Colonic mucosa (tissue), 4 donors: Measurements from ENCODE around the gene ENTPD1. TPM values are rescaled to one million over a fixed set of nuclear protein-coding genes. Genes with fewer than 3 reads are reported as not detected.

Experiments
- DNase-seq: peaks from one replicate; pipeline ENCODE4 v3.0.0-alpha.2; 2020
- H3K27ac ChIP-seq: fragments of 200-600 bp; one replicate; pipeline ENCODE4 v1.8.0; 2021
- H3K27me3 ChIP-seq: fragments of 200-600 bp; one replicate; pipeline ENCODE4 v1.8.0; 2021
- H3K36me3 ChIP-seq: fragments of 200-600 bp; one replicate; pipeline ENCODE4 v1.8.0; 2021
- H3K4me1 ChIP-seq: fragments of 200-600 bp; one replicate; pipeline ENCODE4 v1.8.0; 2021; ENCODE audit warnings: mild to moderate bottlenecking
- H3K4me3 ChIP-seq: fragments of 200-600 bp; one replicate; pipeline ENCODE4 v1.8.0; 2021
- H3K9ac ChIP-seq, 2 donors: one replicate each; pipeline ENCODE4 v1.7.0; 2013; ENCODE audit warnings: control low read depth in 2 of 2, low read depth in 2 of 2, low read length in 2 of 2
- H3K9me3 ChIP-seq: fragments of 200-600 bp; one replicate; pipeline ENCODE4 v1.8.0; 2021
- intact Hi-C: fragments of 100-400 bp; cut with DNase I; formaldehyde crosslinking; loops from one replicate; pipeline ENCODE4 v1.14.1; 2022
- total RNA-seq, 2 donors: library from RNA; stranded (reverse); fragmentation: NEBNext Ultra II Directional in 1 of 2; extraction: Animal tissue kit (Norgen Biotek cat#: 25700) in 1 of 2; gene quantifications; one replicate each; pipeline ENCODE4 v1.2.1, GENCODE V29; 2021
- TF ChIP-seq, protein P1 (sequence below): fragments of 200-600 bp; IDR thresholded peaks from one replicate; pipeline ENCODE4 v1.8.0; 2022; ENCODE audit warnings: antibody characterized with exemption, mild to moderate bottlenecking
- donor health status: healthy.
- donor health status: DM: no; HTN: no; CAD: no.
- donor health status: DM: no; HTN: no; CAD: no.

Gene ENTPD1
- total RNA-seq, 2 donors from 2014 or later: 4.5 to 10.8 TPM

DNA sequence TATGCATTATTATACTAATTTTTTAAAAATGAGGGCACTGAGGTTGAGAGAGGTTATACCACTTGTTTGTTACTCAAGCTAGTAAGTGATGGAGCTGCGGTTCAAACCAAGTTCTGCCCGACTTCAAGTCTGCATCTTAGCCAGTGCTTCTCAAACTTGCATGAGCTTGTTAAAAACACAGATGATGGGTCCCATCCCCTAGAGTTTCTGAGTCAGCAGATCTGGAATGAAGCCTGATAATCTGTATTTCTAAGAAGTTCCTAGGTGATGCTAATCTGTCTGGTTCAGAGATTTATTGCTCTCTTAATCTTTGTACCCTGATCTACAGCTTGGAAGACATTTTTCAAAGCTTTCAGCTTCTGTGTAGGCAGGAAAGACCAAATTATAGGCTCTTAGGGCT is 84.2 kb downstream of the ENTPD1 start:
- Histone ChIP-seq H3K27me3 (no peaks in the 10 kb centered on the region), H3K4me3 (no peak overlapping the region), H3K27ac (no peak overlapping the region), H3K9ac (no peak overlapping the region), H3K9me3 (no peaks in the 10 kb centered on the region), H3K4me1 (no peaks in the 10 kb centered on the region), H3K36me3 (no peaks in the 10 kb centered on the region)
- intact Hi-C loops: loop anchor here (2.0 to 10.0 kb wide), 2 partner anchors 145 to 465 kb away; no protein-coding TSS in a partner anchor
- TF ChIP-seq, protein P1, sequence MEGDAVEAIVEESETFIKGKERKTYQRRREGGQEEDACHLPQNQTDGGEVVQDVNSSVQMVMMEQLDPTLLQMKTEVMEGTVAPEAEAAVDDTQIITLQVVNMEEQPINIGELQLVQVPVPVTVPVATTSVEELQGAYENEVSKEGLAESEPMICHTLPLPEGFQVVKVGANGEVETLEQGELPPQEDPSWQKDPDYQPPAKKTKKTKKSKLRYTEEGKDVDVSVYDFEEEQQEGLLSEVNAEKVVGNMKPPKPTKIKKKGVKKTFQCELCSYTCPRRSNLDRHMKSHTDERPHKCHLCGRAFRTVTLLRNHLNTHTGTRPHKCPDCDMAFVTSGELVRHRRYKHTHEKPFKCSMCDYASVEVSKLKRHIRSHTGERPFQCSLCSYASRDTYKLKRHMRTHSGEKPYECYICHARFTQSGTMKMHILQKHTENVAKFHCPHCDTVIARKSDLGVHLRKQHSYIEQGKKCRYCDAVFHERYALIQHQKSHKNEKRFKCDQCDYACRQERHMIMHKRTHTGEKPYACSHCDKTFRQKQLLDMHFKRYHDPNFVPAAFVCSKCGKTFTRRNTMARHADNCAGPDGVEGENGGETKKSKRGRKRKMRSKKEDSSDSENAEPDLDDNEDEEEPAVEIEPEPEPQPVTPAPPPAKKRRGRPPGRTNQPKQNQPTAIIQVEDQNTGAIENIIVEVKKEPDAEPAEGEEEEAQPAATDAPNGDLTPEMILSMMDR: no peak
- no peak for DNase-seq

DNA sequence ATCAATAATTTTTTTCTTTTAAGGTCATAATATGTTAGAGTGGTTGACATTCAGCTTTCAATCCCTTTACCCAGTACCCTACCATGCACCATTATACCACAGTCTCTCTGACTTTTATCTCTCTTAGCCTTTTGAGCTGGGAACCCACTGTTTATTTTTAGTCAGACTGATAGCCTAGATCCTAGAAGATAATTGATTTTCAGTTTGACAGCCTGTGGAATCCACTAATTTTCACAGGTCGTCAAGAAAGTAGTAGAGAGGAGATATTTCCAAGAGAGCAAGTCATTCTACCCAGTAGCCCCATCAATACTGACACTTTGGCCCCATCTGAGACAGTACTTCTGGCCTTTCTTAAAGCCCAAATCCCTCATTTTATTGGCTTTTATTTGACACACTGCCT is 84.7 kb downstream of the ENTPD1 start:
- no peak overlapping the region for H3K27ac ChIP-seq
- TF ChIP-seq, protein P1: no peak
- intact Hi-C loops: loop anchor here (2.0 to 10.0 kb wide), 2 partner anchors 146 to 466 kb away; no protein-coding TSS in a partner anchor

DNA sequence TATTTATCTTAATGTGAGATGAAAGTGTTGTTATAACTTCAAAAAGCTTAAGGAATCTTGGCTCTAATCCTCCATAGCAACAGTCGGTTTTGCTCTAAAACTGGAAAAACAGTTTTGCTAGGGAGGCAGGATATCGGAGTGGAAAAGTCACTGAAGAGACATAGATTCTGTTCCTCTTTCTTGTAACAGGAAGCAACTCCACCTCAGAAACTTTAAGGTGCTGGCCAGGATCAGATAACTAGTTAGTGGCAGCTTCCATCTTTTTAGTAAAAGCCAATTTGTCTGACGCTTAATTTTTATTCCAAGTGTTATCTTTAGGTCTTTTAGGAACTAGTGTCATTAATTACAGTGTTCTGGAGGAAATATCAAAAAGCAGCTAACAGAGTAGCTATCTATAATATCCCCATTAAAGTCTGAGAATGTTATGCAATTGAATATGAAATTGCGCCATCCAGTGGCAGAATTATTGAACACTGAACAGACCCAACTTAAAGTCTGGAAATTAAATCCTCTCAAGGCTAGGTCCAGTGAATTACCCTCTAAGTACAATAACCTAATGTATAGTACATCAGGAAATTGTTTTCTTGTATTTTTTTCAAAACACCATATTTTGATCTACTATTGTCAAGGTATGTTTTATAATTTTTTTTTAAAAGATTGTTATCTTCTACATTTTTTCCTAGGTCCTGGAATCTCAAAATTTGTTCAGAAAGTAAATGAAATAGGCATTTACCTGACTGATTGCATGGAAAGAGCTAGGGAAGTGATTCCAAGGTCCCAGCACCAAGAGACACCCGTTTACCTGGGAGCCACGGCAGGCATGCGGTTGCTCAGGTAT is 85.9 kb downstream of the ENTPD1 start:
- peak; percentile 67 for DNase-seq
- Histone ChIP-seq H3K4me3 (no peak overlapping the region), H3K27ac (peak overlapping the region; percentile 18), H3K27me3 (no peaks in the 10 kb centered on the region), H3K4me1 (no peaks in the 10 kb centered on the region), H3K9ac (no peak overlapping the region), H3K36me3 (no peaks in the 10 kb centered on the region), H3K9me3 (no peaks in the 10 kb centered on the region)
- TF ChIP-seq, protein P1: peak; percentile 49
- intact Hi-C loops: loop anchor here (2.0 to 10.0 kb wide), 2 partner anchors 147 to 467 kb away; no protein-coding TSS in a partner anchor

More for the DNA sequence above, 84.7 kb downstream of the ENTPD1 start:
- Histone ChIP-seq H3K9ac (no peak overlapping the region), H3K36me3 (no peaks in the 10 kb centered on the region), H3K9me3 (no peaks in the 10 kb centered on the region), H3K4me3 (no peak overlapping the region), H3K4me1 (no peaks in the 10 kb centered on the region), H3K27me3 (no peaks in the 10 kb centered on the region)
- DNase-seq: no peak

DNA sequence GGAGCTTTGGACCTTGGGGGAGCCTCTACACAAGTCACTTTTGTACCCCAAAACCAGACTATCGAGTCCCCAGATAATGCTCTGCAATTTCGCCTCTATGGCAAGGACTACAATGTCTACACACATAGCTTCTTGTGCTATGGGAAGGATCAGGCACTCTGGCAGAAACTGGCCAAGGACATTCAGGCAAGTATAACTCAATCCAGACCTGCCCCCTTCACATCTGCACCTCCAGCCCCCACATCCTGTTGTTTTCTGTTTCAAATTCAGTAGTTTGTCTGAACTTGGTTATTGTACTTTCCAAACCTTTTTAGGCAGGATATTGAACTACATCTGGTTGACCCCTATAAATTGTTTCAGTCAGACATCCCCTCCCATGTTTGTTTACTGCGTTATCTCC is 89.4 kb downstream of the ENTPD1 start:
- H3K27ac ChIP-seq: no peak overlapping the region

DNA sequence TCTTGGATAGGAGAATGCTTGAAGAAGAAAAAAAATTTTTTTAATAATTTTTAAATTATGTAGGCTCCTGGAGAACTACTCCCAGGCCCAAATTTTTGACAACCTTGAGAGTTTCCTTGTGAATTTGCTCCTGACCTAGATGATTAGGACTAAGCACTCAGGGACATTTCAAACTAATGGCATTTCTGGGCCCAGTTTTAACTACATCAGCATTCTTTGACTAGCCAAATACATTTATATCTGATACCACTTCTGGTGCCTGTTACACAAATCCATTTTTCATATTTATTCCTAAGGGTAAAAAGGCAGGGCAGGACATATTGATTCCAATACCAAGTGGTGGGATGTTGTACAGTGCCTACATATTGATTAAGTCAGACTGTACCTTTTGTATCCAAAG is 91.0 kb downstream of the ENTPD1 start:
- H3K27me3 ChIP-seq: no peaks in the 10 kb centered on the region
- no peak overlapping the region for H3K4me3 ChIP-seq
- H3K27ac ChIP-seq: no peak overlapping the region
- no peaks in the 10 kb centered on the region for H3K9me3 ChIP-seq
- H3K4me1 ChIP-seq: no peaks in the 10 kb centered on the region
- intact Hi-C loops: loop anchor here (10.0 kb wide), 1 partner anchor 472 kb away; no protein-coding TSS in a partner anchor
- DNase-seq: no peak
- H3K36me3 ChIP-seq: no peaks in the 10 kb centered on the region
- TF ChIP-seq, protein P1: no peak
- no peak overlapping the region for H3K9ac ChIP-seq

More for the DNA sequence above, 89.4 kb downstream of the ENTPD1 start:
- H3K27me3 ChIP-seq: no peaks in the 10 kb centered on the region
- H3K4me3 ChIP-seq: no peak overlapping the region
- H3K9me3 ChIP-seq: no peaks in the 10 kb centered on the region
- TF ChIP-seq, protein P1: no peak
- no peaks in the 10 kb centered on the region for H3K36me3 ChIP-seq
- no peaks in the 10 kb centered on the region for H3K4me1 ChIP-seq
- intact Hi-C loops: loop anchor here (10.0 kb wide), 1 partner anchor 471 kb away; no protein-coding TSS in a partner anchor
- H3K9ac ChIP-seq: no peak overlapping the region
- DNase-seq: no peak
